ENCODE data around the gene C3orf18. TPM values are rescaled to one million over a fixed set of nuclear protein-coding genes. Genes with fewer than 3 reads are reported as not detected.

Gene C3orf18
- total RNA-seq, 3 donors from 2014 or later (not counting 1 experiment from before 2014, with no cell fraction given): 7.5 to 15.3 (median 11.7) TPM

GRCh38 chr3:50599716-50600118 lies 32.2 kb upstream of the C3orf18 start:
- H3K27ac Mint-ChIP-seq: peak overlapping the region in 1 of 2 donors; percentile 95
- no peaks in the 10 kb centered on the region for H3K9me3 ChIP-seq (ENCODE audit: control insufficient read depth, insufficient read depth, low read length)

GRCh38 chr3:50599115-50599715 lies 31.7 kb upstream of the C3orf18 start:
- peak overlapping the region in 1 of 2 donors; percentile 95 for H3K27ac Mint-ChIP-seq
- no peak overlapping the region for H3K4me3 ChIP-seq (ENCODE audit: low read length)
- intact Hi-C loops (cut with micrococcal nuclease): no loop called here
- peaks cover 53% of the 10 kb centered on the region for H3K4me1 ChIP-seq (ENCODE audit: control insufficient read depth, insufficient read depth, low read length)
- no peaks in the 10 kb centered on the region for H3K27me3 ChIP-seq (ENCODE audit: control insufficient read depth, insufficient read depth, low read length)
- H3K9me3 Mint-ChIP-seq: no peaks in the 10 kb centered on the region
- no peak for TF ChIP-seq CTCF (IDR thresholded peaks at IDR 0.05)
- WGBS (ENCODE audit: insufficient coverage): 97% methylated on average over 6 of the region's 6 CpGs
- no peak for DNase-seq
- no peak overlapping the region for H3K27ac ChIP-seq (ENCODE audit: low read length)
- no peak overlapping the region for H3K4me3 Mint-ChIP-seq
- peaks cover 6% of the 10 kb centered on the region for H3K36me3 Mint-ChIP-seq
- H3K9me3 ChIP-seq (ENCODE audit: control insufficient read depth, insufficient read depth, low read length): no peaks in the 10 kb centered on the region
- H3K4me1 Mint-ChIP-seq: peaks cover 41 to 53% of the 10 kb centered on the region in 2 donors
- peaks cover 5% of the 10 kb centered on the region for H3K36me3 ChIP-seq (ENCODE audit: control insufficient read depth, insufficient read depth, low read length)
- no peaks in the 10 kb centered on the region for H3K27me3 Mint-ChIP-seq (ENCODE audit: low read depth in 2 of 2)
- ATAC-seq: no peak

More at GRCh38 chr3:50599716-50600118, 32.2 kb upstream of the C3orf18 start:
- WGBS (ENCODE audit: insufficient coverage): 88% methylated on average over 1 of the region's 1 CpG
- Histone ChIP-seq H3K36me3 (ENCODE audit: control insufficient read depth, insufficient read depth, low read length) (peaks cover 10% of the 10 kb centered on the region), H3K4me1 (ENCODE audit: control insufficient read depth, insufficient read depth, low read length) (peaks cover 58% of the 10 kb centered on the region), H3K27me3 (ENCODE audit: control insufficient read depth, insufficient read depth, low read length) (no peaks in the 10 kb centered on the region), H3K27ac (ENCODE audit: low read length) (peak overlapping the region; percentile 6), H3K4me3 (ENCODE audit: low read length) (no peak overlapping the region)
- no peak for TF ChIP-seq CTCF (IDR thresholded peaks at IDR 0.05)
- no peaks in the 10 kb centered on the region for H3K27me3 Mint-ChIP-seq (ENCODE audit: low read depth in 2 of 2)
- intact Hi-C loops (cut with micrococcal nuclease): no loop called here
- DNase-seq (no peak), ATAC-seq (no peak)
- no peaks in the 10 kb centered on the region for H3K9me3 Mint-ChIP-seq
- H3K4me3 Mint-ChIP-seq: no peak overlapping the region
- H3K4me1 Mint-ChIP-seq: peaks cover 46 to 58% of the 10 kb centered on the region in 2 donors
- H3K36me3 Mint-ChIP-seq: peaks cover 8% of the 10 kb centered on the region

GRCh38 chr3:50594253-50594785 lies 26.8 kb upstream of the C3orf18 start:
- Mint-ChIP-seq H3K36me3 (no peaks in the 10 kb centered on the region), H3K27ac (peak overlapping the region in 1 of 2 donors; percentile 46), H3K9me3 (no peaks in the 10 kb centered on the region), H3K27me3 (ENCODE audit: low read depth in 2 of 2) (no peaks in the 10 kb centered on the region), H3K4me3 (no peak overlapping the region), H3K4me1 (peaks cover 18 to 33% of the 10 kb centered on the region in 2 donors)
- WGBS (ENCODE audit: insufficient coverage): 40% methylated on average over 2 of the region's 2 CpGs
- TF ChIP-seq CTCF (IDR thresholded peaks at IDR 0.05): no peak
- Histone ChIP-seq H3K36me3 (ENCODE audit: control insufficient read depth, insufficient read depth, low read length) (no peaks in the 10 kb centered on the region), H3K9me3 (ENCODE audit: control insufficient read depth, insufficient read depth, low read length) (no peaks in the 10 kb centered on the region), H3K4me1 (ENCODE audit: control insufficient read depth, insufficient read depth, low read length) (peaks cover 40% of the 10 kb centered on the region), H3K4me3 (ENCODE audit: low read length) (no peak overlapping the region), H3K27me3 (ENCODE audit: control insufficient read depth, insufficient read depth, low read length) (no peaks in the 10 kb centered on the region), H3K27ac (ENCODE audit: low read length) (no peak overlapping the region)
- DNase-seq (no peak), ATAC-seq (no peak)
- intact Hi-C loops (cut with micrococcal nuclease): no loop called here
